Activated CD4-positive, alpha-beta memory T cell treated with anti-CD3 and anti-CD28 coated beads, Interleukin-2, amount 10 ng/mL, durations not matched to agents 7 days and 5 days (primary cell): ENCODE results near the gene ERP44. TPM values are rescaled to one million over a fixed set of nuclear protein-coding genes. Genes with fewer than 3 reads are reported as not detected.
"Not testable (repeated sequence)": the region's sequence is repeated elsewhere in the genome, so short reads cannot be mapped to it uniquely, and the experiment has no call there.

Source experiments
- CTCF ChIA-PET: fragments of 350-600 bp; sonication (Branson Sonifier 250); formaldehyde crosslinking; loops from one replicate; lab custom pipeline; 2021; ENCODE audit warnings: antibody characterized with exemption, inconsistent platforms; lab: Charles Lee
- POLR2A ChIA-PET: fragments of 350-600 bp; sonication (Branson Sonifier 250); formaldehyde crosslinking; loops from one replicate; lab custom pipeline; 2021; ENCODE audit warnings: antibody characterized with exemption; lab: Charles Lee
- DNase-seq: peaks from one replicate; pipeline ENCODE4 v3.0.0-alpha.2; 2020
- H3K27ac Mint-ChIP-seq: one replicate; pipeline ENCODE4 v1.8.0; 2021; ENCODE audit warnings: mild to moderate bottlenecking, mixed read lengths
- H3K27me3 Mint-ChIP-seq: one replicate; pipeline ENCODE4 v1.8.0; 2021; ENCODE audit warnings: mixed read lengths
- H3K36me3 Mint-ChIP-seq: one replicate; pipeline ENCODE4 v1.8.0; 2021; ENCODE audit warnings: low read depth, mixed read lengths
- H3K4me1 Mint-ChIP-seq: one replicate; pipeline ENCODE4 v1.8.0; 2021; ENCODE audit warnings: mixed read lengths
- H3K4me3 Mint-ChIP-seq: one replicate; pipeline ENCODE4 v1.8.0; 2021; ENCODE audit warnings: mild to moderate bottlenecking, mixed read lengths
- H3K9me3 Mint-ChIP-seq: one replicate; pipeline ENCODE4 v1.8.0; 2021; ENCODE audit warnings: mixed read lengths
- total RNA-seq, 2 experiments: library from RNA; stranded (reverse); gene quantifications; one replicate each; pipeline ENCODE4 v1.2.3, GENCODE V29; 2021

Gene ERP44
- 10 to 100 TPM; 22.3 to 23.3 TPM for total RNA-seq

- Mint-ChIP-seq H3K9me3 (no peaks in the 10 kb centered on the region), H3K36me3 (peaks cover 8% of the 10 kb centered on the region), H3K4me1 (peaks cover 29% of the 10 kb centered on the region), H3K4me3 (peak within 1 kb of the TSS; percentile 100), H3K27ac (peak within 1 kb of the TSS; percentile 93), H3K27me3 (no peaks in the 10 kb centered on the region)
- CTCF ChIA-PET, result interaction anchor here (0.6 kb wide), 1 partner anchor 123 kb away, joined by 3 read pairs; no protein-coding TSS in a partner anchor
- peak; percentile 98 for DNase-seq
- POLR2A ChIA-PET, result interaction anchor here (1.5 to 2.6 kb wide), 3 partner anchors 13 to 111 kb away, joined by 3 to 15 read pairs (median 4); no protein-coding TSS in a partner anchor
These were observed at the start of gene ERP44, which contains the start of gene INVS for GRCh38 chr9:100098887-100099721. ERP44 (minus strand) TSS chr9:100099000; CDS start chr9:100098840, 160 bp downstream. INVS (plus strand) TSS chr9:100099243; CDS start chr9:100104522, 5,279 bp downstream.

DNA sequence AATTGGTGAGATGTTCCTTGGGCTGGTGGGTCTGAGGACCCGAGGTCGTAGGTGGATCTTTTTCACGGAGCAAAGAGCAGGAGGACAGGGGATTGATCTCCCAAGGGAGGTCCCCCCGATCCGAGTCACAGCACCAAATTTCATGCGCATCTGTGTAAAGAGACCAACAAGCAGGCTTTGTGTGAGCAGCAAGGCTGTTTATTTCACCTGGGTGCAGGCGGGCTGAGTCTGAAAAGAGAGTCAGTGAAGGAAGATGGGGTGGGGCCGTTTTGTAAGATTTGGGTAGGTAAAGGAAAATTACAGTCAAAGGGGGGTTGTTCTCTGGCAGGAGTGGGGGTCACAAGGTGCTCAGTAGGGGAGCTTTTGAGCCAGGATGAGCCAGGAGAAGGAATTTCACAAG lies 47.2 kb upstream of the ERP44 start:
- CTCF ChIA-PET, H3K9me3 Mint-ChIP-seq, H3K27me3 Mint-ChIP-seq, H3K27ac Mint-ChIP-seq, DNase-seq, POLR2A ChIA-PET, H3K4me3 Mint-ChIP-seq, H3K4me1 Mint-ChIP-seq, H3K36me3 Mint-ChIP-seq: not testable (repeated sequence)

DNA sequence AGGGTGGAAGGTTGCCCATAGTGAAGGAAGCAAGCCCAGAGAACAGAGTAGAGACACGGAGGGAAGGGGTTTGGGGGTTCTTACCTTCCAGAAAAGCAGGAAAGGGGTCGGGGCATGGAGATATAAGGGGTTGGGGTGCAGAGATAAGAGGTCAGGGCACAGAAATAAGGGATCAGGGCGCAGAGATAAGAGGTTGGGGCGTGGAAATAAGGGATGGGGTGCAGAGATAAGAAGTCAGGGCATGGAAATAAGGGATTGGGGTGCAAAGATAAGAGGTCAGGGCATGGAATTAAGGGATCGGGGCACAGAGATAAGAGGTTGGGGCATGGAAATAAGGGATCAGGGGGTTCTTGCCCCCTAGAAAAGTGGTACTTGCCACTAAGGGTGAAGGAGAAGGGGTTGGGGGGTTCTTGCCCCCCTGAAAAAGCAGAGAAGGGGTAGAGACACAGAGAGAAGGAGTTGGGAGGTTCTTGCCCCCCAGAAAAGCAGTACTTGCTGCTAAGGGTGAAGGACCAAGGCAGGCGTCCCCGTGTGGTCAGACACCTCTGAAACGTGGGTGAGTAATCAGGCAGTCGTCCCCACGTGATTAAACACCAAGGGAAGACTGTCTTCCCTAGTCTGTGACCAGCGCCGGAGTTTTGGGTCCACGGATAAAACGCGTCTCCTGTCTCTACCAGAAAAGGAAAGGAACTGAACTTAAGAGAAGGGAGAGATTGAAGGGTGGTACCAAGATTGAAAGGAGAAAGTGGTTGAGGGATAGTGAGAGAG lies 46.6 kb upstream of the ERP44 start:
- DNase-seq, POLR2A ChIA-PET, H3K4me1 Mint-ChIP-seq, H3K9me3 Mint-ChIP-seq, CTCF ChIA-PET, H3K27me3 Mint-ChIP-seq, H3K27ac Mint-ChIP-seq, H3K4me3 Mint-ChIP-seq, H3K36me3 Mint-ChIP-seq: not testable (repeated sequence)

- CTCF ChIA-PET, DNase-seq, POLR2A ChIA-PET, H3K9me3 Mint-ChIP-seq, H3K36me3 Mint-ChIP-seq, H3K4me1 Mint-ChIP-seq, H3K27ac Mint-ChIP-seq, H3K27me3 Mint-ChIP-seq, H3K4me3 Mint-ChIP-seq: not testable (repeated sequence)
These were observed 43.1 kb upstream of the ERP44 start for GRCh38 chr9:100141862-100142261.

- CTCF ChIA-PET, H3K4me3 Mint-ChIP-seq, H3K27ac Mint-ChIP-seq, POLR2A ChIA-PET, H3K4me1 Mint-ChIP-seq, H3K36me3 Mint-ChIP-seq, DNase-seq, H3K27me3 Mint-ChIP-seq, H3K9me3 Mint-ChIP-seq: not testable (repeated sequence)
These were observed 41.5 kb upstream of the ERP44 start for GRCh38 chr9:100140303-100140702.

- H3K9me3 Mint-ChIP-seq, H3K4me3 Mint-ChIP-seq, H3K36me3 Mint-ChIP-seq, CTCF ChIA-PET, POLR2A ChIA-PET, H3K4me1 Mint-ChIP-seq, H3K27ac Mint-ChIP-seq, DNase-seq, H3K27me3 Mint-ChIP-seq: not testable (repeated sequence)
These were observed 38.0 kb upstream of the ERP44 start for GRCh38 chr9:100136799-100137198.

DNA sequence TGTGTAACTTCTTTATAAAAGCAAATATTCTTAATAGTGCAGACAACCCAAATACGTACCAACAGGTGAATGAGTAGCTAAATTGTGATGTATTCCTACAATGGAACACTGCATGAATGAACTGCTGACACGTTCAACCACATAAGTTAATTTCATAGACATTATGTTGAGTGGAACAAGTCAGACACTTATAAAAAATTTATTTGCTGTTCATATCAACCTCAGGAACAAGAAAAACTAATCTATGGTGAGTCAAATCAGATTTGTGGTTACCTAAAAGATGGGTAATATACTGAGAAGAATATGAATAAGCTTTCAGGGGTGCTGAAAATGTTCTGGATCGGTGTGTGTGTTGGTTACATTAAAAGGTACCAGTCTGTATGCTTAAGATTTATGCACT lies 35.9 kb upstream of the ERP44 start:
- no peak for DNase-seq
- Mint-ChIP-seq H3K27me3 (no peaks in the 10 kb centered on the region), H3K36me3 (peaks cover 8% of the 10 kb centered on the region), H3K27ac (no peak overlapping the region), H3K4me3 (no peak overlapping the region), H3K9me3 (no peaks in the 10 kb centered on the region), H3K4me1 (no peaks in the 10 kb centered on the region)
- POLR2A ChIA-PET, result no interaction called here
- CTCF ChIA-PET, result no interaction called here

GRCh38 chr9:100131875-100132430 lies 33.2 kb upstream of the ERP44 start:
- Mint-ChIP-seq H3K27me3 (no peaks in the 10 kb centered on the region), H3K4me3 (no peak overlapping the region), H3K4me1 (no peaks in the 10 kb centered on the region), H3K36me3 (peaks cover 12% of the 10 kb centered on the region), H3K9me3 (no peaks in the 10 kb centered on the region), H3K27ac (no peak overlapping the region)
- ChIA-PET CTCF (no interaction called here), POLR2A (no interaction called here)
- DNase-seq, result no peak

DNA sequence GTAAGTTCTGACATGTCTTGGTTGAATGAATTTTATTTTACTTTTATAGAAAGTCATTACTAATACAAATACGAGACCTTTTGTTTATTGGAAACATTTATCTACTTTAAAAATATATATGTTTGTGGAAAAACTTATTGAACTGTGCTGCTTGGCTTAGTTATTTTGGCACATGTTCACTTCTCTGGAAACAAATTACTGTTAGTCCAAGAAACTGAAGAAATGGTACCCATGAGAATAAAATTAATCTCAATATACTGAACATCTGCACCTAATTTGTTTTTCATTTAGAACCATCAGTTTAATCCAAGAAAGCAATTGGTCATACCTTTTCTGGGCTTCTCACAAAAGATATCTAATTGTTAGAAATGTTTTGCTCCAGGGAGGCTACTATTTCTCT lies 32.4 kb upstream of the ERP44 start:
- no peak overlapping the region for H3K4me3 Mint-ChIP-seq
- POLR2A ChIA-PET, result no interaction called here
- H3K27me3 Mint-ChIP-seq, result no peaks in the 10 kb centered on the region
- H3K27ac Mint-ChIP-seq, result no peak overlapping the region
- no peaks in the 10 kb centered on the region for H3K9me3 Mint-ChIP-seq
- CTCF ChIA-PET, result no interaction called here
- peaks cover 12% of the 10 kb centered on the region for H3K36me3 Mint-ChIP-seq
- DNase-seq, result no peak
- no peaks in the 10 kb centered on the region for H3K4me1 Mint-ChIP-seq

- no peak overlapping the region for H3K4me3 Mint-ChIP-seq
- POLR2A ChIA-PET, result no interaction called here
- H3K36me3 Mint-ChIP-seq, result peaks cover 12% of the 10 kb centered on the region
- H3K27me3 Mint-ChIP-seq, result no peaks in the 10 kb centered on the region
- peaks cover 4% of the 10 kb centered on the region for H3K4me1 Mint-ChIP-seq
- CTCF ChIA-PET, result no interaction called here
- DNase-seq, result no peak
- no peak overlapping the region for H3K27ac Mint-ChIP-seq
- H3K9me3 Mint-ChIP-seq, result no peaks in the 10 kb centered on the region
These were observed 31.0 kb upstream of the ERP44 start for GRCh38 chr9:100129772-100130171.

GRCh38 chr9:100126423-100126822 lies 27.6 kb upstream of the ERP44 start:
- peaks cover 4% of the 10 kb centered on the region for H3K36me3 Mint-ChIP-seq
- no peak overlapping the region for H3K27ac Mint-ChIP-seq
- CTCF ChIA-PET, result no interaction called here
- no peak overlapping the region for H3K4me3 Mint-ChIP-seq
- H3K9me3 Mint-ChIP-seq, result no peaks in the 10 kb centered on the region
- H3K4me1 Mint-ChIP-seq, result peaks cover 4% of the 10 kb centered on the region
- H3K27me3 Mint-ChIP-seq, result no peaks in the 10 kb centered on the region
- POLR2A ChIA-PET, result no interaction called here
- no peak for DNase-seq

- DNase-seq, result no peak
- peaks cover 4% of the 10 kb centered on the region for H3K4me1 Mint-ChIP-seq
- CTCF ChIA-PET, result no interaction called here
- peaks cover 4% of the 10 kb centered on the region for H3K36me3 Mint-ChIP-seq
- H3K27ac Mint-ChIP-seq, result no peak overlapping the region
- POLR2A ChIA-PET, result no interaction called here
- no peaks in the 10 kb centered on the region for H3K27me3 Mint-ChIP-seq
- H3K9me3 Mint-ChIP-seq, result no peaks in the 10 kb centered on the region
- no peak overlapping the region for H3K4me3 Mint-ChIP-seq
These were observed 27.1 kb upstream of the ERP44 start for GRCh38 chr9:100125910-100126309.

GRCh38 chr9:100125236-100125635 lies 26.4 kb upstream of the ERP44 start:
- Mint-ChIP-seq H3K4me3 (no peak overlapping the region), H3K27ac (no peak overlapping the region), H3K27me3 (no peaks in the 10 kb centered on the region), H3K4me1 (peaks cover 8% of the 10 kb centered on the region), H3K36me3 (peaks cover 4% of the 10 kb centered on the region), H3K9me3 (no peaks in the 10 kb centered on the region)
- CTCF ChIA-PET, result no interaction called here
- POLR2A ChIA-PET, result no interaction called here
- no peak for DNase-seq
